Hepatic stellate cell (primary cell): ENCODE data around the gene EGLN1.
"Not testable (repeated sequence)": the region's sequence is repeated elsewhere in the genome, so short reads cannot be mapped to it uniquely, and the experiment has no call there.

Source experiments
- DNase-seq: peaks from one replicate; pipeline ENCODE4 v3.0.0; 2011; ENCODE audit warnings: low spot score

Gene EGLN1

DNA sequence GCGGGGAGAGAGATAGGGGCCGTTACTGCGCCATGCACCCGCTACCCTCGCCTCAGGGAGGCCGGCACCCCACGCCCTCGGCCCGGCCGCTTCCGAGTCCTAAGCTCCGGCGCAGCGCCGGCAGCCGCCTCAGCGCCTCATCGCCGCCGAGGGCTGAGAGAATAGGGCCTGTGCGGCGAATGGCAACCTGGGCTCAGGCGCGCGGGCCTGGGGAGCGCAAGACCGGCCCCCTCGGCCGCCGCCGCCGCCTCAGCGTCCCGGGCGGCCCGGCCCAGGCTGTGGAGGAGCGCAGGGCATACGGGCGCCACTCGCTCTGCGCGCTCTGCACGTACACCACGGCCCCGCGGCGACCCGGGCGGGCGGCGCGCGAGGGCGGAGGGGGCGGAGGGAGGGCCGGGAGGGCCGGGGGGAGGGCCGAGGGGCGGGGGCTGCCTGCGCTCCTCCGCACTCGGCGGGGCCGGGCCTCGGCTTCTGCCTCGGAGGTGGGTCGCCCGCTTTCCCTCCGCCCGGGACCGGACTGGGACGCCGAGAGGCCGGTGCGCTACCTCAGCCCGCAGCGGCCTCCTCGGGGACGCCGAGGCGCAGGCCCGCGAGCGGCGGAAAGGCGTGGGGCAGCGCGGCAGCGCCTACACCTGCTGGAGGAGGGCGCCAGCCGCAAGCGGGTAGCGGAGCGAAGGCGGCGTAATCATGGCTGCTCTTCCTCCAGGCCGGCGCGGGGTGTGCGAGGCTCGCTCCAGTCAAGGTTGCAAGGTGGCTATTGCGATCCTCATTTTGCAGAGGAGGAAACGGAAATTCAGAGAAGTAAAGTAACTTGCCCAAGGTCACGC lies at the start of gene EGLN1:
EGLN1 (minus strand) TSS at position 317 of the 827 bp plus-strand sequence. CDS start 399 bp downstream, outside the sequence.
- DNase-seq: peak; percentile 79

DNA sequence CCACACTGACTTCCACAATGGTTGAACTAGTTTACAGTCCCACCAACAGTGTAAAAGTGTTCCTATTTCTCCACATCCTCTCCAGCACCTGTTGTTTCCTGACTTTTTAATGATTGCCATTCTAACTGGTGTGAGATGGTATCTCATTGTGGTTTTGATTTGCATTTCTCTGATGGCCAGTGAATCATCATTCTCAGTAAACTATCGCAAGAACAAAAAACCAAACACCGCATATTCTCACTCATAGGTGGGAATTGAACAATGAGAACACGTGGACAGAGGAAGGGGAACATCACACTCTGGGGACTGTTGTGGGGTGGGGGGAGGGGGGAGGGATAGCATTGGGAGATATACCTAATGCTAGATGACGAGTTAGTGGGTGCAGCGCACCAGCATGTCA lies 49.4 kb upstream of the EGLN1 start:
- DNase-seq: not testable (repeated sequence)

DNA sequence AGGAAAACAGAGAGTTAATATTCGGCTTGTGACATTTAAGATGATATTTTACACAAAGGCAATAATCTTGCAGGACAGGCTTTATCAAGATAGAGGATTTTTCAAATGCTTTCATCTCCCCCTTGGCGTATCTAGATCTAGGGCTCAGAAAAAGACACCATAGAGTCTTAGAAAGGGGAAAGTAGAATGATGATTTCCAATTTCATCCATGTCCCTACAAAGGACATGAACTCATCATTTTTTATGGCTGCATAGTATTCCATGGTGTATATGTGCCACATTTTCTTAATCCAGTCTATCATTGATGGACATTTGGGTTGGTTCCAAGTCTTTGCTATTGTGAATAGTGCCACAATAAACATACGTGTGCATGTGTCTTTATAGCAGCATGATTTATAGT lies 48.9 kb upstream of the EGLN1 start:
- not testable (repeated sequence) for DNase-seq

DNA sequence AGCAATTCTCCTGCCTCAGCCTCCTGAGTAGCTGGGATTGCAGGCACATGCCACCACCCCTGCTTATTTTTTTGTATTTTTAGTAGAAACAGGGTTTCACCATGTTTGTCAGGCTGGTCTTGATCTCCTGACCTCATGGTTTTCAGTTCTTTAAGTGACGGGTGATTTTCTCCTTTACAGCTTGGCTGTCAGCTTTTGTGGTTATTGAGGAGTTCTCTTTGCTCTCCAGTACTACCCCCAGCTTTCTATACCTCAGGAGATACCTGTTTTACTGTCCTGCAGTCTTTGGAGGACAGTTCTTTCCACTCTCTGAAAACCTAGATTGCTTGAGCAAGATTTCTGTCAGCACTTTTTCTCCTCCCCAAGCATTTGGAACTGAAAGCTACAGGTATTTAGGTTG lies 45.9 kb upstream of the EGLN1 start:
- no peak for DNase-seq

DNA sequence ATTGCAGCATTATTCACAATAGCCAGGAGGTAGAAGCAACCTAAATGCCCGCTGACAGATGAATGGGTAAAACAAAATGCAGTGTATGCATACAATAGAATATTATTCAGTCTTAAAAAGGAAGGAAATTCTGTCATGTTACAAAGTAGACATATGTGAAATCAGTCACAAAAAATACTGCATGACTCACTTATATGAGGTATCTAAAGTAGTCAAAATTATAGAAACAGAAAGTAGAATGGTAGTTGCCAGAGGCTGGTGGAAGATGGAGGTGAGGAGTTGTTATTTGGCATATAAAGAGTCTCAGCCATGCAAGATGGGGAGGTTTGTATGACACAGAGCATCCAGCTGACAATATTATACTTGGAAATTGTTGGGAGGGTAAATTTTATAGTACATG lies 43.0 kb upstream of the EGLN1 start:
- no peak for DNase-seq

GRCh38 chr1:231463541-231463940 lies 41.5 kb upstream of the EGLN1 start:
- no peak for DNase-seq

DNA sequence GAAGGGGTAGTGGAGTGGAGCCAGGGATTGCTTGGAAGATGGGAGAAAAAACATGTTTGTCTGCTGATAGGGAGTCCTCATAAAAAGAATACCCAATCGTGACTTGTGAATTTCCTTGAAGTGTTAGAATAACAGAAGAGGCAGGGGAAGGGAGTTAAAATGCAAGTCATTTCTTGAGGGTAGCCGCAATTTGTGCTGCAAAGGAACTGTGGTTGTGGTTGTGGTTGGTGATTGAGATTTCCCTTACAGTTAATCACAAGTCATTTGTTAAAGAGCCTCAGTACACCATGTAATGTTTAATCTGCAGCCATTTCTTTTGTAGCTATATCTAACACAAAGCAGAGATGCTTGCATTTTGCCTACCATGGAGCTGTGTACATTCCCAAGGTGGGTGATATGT lies 38.5 kb upstream of the EGLN1 start:
- DNase-seq: no peak

DNA sequence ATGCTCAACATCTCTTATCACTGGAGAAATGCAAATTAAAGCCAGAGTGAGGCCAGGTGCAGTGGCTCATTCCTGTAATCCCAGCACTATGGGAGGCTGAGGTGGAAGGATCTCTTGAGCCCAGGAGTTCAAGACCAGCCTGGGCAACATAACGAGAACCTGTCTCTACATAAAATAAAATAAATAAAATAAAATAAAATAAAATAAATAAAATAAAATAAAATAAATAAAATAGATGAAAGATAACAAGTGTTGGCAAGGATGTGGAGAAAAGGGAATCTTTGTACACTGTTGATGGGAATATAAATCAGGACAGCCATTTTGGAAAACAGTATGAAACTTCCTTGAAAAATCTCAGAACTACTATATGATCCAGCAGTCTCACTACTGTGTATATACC lies 37.4 kb upstream of the EGLN1 start:
- not testable (repeated sequence) for DNase-seq

GRCh38 chr1:231457956-231458355 lies 35.9 kb upstream of the EGLN1 start:
- DNase-seq: not testable (repeated sequence)

- not testable (repeated sequence) for DNase-seq
Measured at GRCh38 chr1:231454133-231454532, 32.0 kb upstream of the EGLN1 start.

GRCh38 chr1:231446138-231446537 lies 24.1 kb upstream of the EGLN1 start:
- no peak for DNase-seq

- DNase-seq: no peak
Measured at GRCh38 chr1:231444059-231444458, 22.0 kb upstream of the EGLN1 start.

GRCh38 chr1:231443363-231443762 lies 21.3 kb upstream of the EGLN1 start:
- DNase-seq: no peak

GRCh38 chr1:231442735-231443134 lies 20.6 kb upstream of the EGLN1 start:
- no peak for DNase-seq

- no peak for DNase-seq
Measured at GRCh38 chr1:231432996-231433395, 10.9 kb upstream of the EGLN1 start.

DNA sequence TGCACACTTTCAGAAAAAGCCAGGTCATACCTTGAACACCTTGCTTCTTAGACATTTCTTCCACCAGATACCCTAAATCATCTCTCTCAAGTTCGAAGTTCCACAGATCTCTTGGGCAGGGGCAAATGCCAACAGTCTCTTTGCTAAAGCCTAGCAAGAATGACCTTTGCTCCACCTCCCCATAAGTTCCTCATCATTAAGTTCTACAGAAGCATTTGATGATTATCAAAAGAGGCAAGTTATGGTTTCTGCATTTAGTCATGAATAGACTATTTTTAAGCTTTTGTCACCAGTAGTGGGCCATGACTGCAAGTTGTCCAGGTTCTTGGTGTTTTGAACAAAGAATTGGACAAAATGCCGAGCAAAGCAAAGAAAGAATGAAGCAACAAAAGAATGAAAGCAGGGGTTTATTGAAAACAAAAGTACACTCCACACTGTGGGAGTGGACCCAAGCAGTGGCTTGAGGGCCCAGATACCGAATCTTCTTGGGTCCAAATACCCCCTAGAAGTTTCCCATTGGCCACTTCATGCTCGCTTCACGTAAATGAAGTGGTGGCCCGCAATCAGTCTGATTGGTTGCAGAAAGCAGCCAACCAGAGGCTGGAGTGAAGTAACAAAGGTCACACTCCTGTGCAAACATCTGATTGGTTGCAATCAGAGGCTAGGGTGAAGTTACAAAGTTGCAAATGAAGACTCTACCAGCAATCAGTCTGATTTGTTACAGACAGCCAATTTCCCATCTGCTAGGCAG lies 9.8 kb upstream of the EGLN1 start:
- DNase-seq: no peak

DNA sequence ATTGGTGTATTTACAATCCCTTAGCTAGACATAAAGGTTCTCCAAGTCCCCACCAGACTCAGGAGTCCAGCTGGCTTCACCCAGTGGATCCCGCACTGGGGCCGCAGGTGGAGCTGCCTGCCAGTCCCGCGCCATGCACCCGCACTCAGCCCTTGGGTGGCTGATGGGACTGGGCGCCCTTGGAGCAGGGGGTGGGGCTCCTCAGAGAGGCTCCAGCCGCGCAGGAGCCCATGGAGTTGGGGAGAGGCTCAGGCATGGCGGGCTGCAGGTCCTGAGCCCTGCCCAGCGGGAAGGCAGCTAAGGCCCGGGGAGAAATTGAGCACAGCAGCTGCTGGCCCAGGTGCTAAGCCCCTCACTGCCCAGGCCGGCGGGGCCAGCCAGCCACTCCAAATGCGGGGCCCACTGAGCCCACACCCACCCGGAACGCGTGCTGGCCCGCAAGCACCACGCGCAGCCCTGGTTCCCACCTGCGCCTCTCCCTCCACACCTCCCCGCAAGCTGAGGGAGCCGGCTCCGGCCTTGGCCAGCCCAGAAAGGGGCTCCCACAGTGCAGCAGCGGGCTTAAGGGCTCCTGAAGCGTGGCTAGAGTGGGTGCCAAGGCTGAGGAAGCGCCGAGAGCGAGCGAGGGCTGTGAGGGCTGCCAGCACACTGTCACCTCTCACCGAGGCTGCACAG lies 8.7 kb upstream of the EGLN1 start:
- DNase-seq: not testable (repeated sequence)

- no peak for DNase-seq
Measured at GRCh38 chr1:231428377-231428776, 6.3 kb upstream of the EGLN1 start.

DNA sequence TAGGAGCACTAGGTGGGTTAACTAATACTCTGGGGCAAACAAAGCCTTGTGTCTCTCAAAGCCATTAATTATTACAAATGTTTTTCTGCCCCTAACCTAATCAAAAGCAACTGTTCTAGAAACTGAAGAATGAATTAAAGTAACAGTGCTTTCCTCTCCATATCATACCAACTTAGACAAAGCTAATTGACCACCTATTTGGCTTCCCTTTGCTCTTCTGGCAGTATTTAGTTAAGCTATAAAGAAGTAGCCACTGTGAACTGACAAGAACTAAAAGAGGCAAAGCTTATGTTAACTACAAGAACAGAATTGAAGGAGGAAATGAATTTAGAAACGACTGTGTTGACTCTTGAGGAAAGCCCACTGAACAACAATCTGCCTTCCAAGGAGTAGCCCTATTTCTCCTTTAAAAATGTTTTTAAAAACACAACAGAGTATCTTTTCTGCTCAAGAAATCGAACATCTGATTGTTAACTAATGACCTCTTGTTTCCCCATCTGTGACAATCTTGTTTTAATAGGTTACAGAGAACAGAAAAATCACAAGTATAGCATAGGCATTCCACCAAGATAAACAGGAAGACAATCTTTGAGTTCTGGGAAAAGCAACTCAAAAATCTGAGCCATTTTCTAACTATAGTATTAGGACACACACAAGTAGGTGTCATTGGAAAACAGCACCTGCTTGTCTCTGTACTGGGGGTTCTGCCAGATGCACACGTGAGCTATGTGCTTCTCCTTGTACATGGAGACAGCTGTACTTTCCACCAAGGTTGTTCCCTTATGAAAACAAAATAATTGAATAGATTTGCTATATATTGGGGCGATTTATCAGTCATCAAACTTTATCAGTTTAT lies 3.1 kb upstream of the EGLN1 start:
- DNase-seq: no peak

DNA sequence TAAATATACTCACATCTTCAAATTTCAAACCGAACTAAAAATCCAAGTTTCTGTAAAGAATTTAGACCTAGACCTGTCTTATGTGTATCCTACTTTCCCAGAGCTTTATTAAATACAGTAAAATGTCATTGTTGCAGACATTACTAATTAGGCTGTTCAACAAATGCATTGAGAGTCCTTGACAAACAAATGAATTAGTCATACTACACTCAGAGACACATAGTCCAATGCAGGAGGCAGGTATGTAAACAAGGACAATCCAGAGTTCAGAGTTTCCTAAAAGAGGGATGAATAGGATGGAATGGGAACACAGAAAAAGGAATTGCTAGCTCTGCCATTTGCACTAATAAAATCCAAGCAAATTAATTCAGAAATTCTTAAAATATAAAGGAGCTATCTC lies 1.6 kb upstream of the EGLN1 start:
- DNase-seq: no peak

GRCh38 chr1:231422798-231423309 lies 767 bp upstream of the EGLN1 start:
- DNase-seq: no peak

- peak; percentile 23 for DNase-seq
Measured at GRCh38 chr1:231421546-231421970, 529 bp downstream of the EGLN1 start.
